Activated T-helper 1 cell treated with anti-CD3 and anti-CD28 coated beads, Interleukin-12 subunit alpha, Interleukin-12 subunit beta, Interleukin-2, Interleukin-4 antibody, amounts not matched to agents 30 ng/mL and 10 ng/mL and 1 ng/mL, durations not matched to agents 14 hours and 24 hours and 36 hours (primary cell): ENCODE measurements around the gene SHANK3. TPM values are rescaled to one million over a fixed set of nuclear protein-coding genes. Genes with fewer than 3 reads are reported as not detected.

Source experiments
- DNase-seq: peaks from one replicate; pipeline ENCODE4 v3.0.0; 2021; ENCODE audit warnings: low spot score
- H3K27ac Mint-ChIP-seq: one replicate; pipeline ENCODE4 v1.8.0; 2021; ENCODE audit warnings: mild to moderate bottlenecking, mixed read lengths
- H3K27me3 Mint-ChIP-seq: one replicate; pipeline ENCODE4 v1.8.0; 2022; ENCODE audit warnings: mild to moderate bottlenecking, moderate library complexity, mixed read lengths; ENCODE audit not compliant: insufficient read depth
- H3K36me3 Mint-ChIP-seq: one replicate; pipeline ENCODE4 v1.8.0; 2021; ENCODE audit warnings: low read depth, mixed read lengths
- H3K4me1 Mint-ChIP-seq: one replicate; pipeline ENCODE4 v1.8.0; 2021; ENCODE audit warnings: low read depth, mixed read lengths
- H3K4me3 Mint-ChIP-seq: one replicate; pipeline ENCODE4 v1.8.0; 2021; ENCODE audit warnings: mild to moderate bottlenecking, moderate library complexity, mixed read lengths
- H3K9me3 Mint-ChIP-seq: one replicate; pipeline ENCODE4 v1.8.0; 2021; ENCODE audit warnings: mixed read lengths
- intact Hi-C: fragments of 100-400 bp; cut with micrococcal nuclease; formaldehyde crosslinking; loops from one replicate; pipeline ENCODE4 v1.15.1; 2024
- total RNA-seq: library from RNA; stranded (reverse); gene quantifications from 2 replicates; pipeline ENCODE4 v1.2.3, GENCODE V29; 2022

Gene SHANK3
- total RNA-seq, 1 donor from 2014 or later = 0.10 TPM

- no peak for DNase-seq
- H3K9me3 Mint-ChIP-seq = no peaks in the 10 kb centered on the region
- intact Hi-C loops = no loop called here
- no peaks in the 10 kb centered on the region for H3K4me1 Mint-ChIP-seq
- no peak overlapping the region for H3K27ac Mint-ChIP-seq
- no peaks in the 10 kb centered on the region for H3K36me3 Mint-ChIP-seq
- no peaks in the 10 kb centered on the region for H3K27me3 Mint-ChIP-seq
- H3K4me3 Mint-ChIP-seq = no peak overlapping the region
These were observed 47.2 kb downstream of the SHANK3 start for GRCh38 chr22:50719814-50720300.

- intact Hi-C loops = no loop called here
- DNase-seq = no peak
- Mint-ChIP-seq H3K36me3 (no peaks in the 10 kb centered on the region), H3K9me3 (no peaks in the 10 kb centered on the region), H3K27ac (no peak overlapping the region), H3K4me1 (no peaks in the 10 kb centered on the region), H3K4me3 (no peak overlapping the region), H3K27me3 (no peaks in the 10 kb centered on the region)
These were observed 48.0 kb downstream of the SHANK3 start for GRCh38 chr22:50720301-50721256.

GRCh38 chr22:50721257-50721844 lies 48.7 kb downstream of the SHANK3 start:
- Mint-ChIP-seq H3K4me1 (no peaks in the 10 kb centered on the region), H3K9me3 (no peaks in the 10 kb centered on the region), H3K27me3 (no peaks in the 10 kb centered on the region), H3K4me3 (no peak overlapping the region), H3K27ac (no peak overlapping the region), H3K36me3 (no peaks in the 10 kb centered on the region)
- DNase-seq = no peak
- intact Hi-C loops = no loop called here

GRCh38 chr22:50722048-50722701 lies 49.6 kb downstream of the SHANK3 start:
- no peaks in the 10 kb centered on the region for H3K4me1 Mint-ChIP-seq
- H3K36me3 Mint-ChIP-seq = no peaks in the 10 kb centered on the region
- no peak overlapping the region for H3K4me3 Mint-ChIP-seq
- H3K27ac Mint-ChIP-seq = no peak overlapping the region
- H3K27me3 Mint-ChIP-seq = no peaks in the 10 kb centered on the region
- intact Hi-C loops = no loop called here
- no peak for DNase-seq
- H3K9me3 Mint-ChIP-seq = no peaks in the 10 kb centered on the region

Other genes starting within 250 kb of the SHANK3 start
- gene SBF1, start 197.8 kb upstream of the SHANK3 start, total RNA-seq = 113 and 116 TPM in 2 replicates
- gene ADM2, start 191.3 kb upstream of the SHANK3 start, total RNA-seq = 4.2 and 4.9 TPM in 2 replicates
- gene MIOX, start 186.0 kb upstream of the SHANK3 start, total RNA-seq = 0.29 TPM in 1 of 2 replicates, not detected in the other
- gene LMF2, start 165.1 kb upstream of the SHANK3 start, total RNA-seq = 79.5 and 81.2 TPM in 2 replicates
- gene NCAPH2, start 164.6 kb upstream of the SHANK3 start, total RNA-seq = 133 and 134 TPM in 2 replicates
- 8.7 and 14.8 TPM in 2 replicates for gene SCO2, start 147.2 kb upstream of the SHANK3 start, total RNA-seq
- gene TYMP, start 142.8 kb upstream of the SHANK3 start, total RNA-seq = 57.2 and 59.9 TPM in 2 replicates
- 5.5 TPM in 2 replicates for gene KLHDC7B, start 126.9 kb upstream of the SHANK3 start, total RNA-seq
- 0.83 TPM in 1 of 2 replicates, not detected in the other for gene SYCE3, start 109.9 kb upstream of the SHANK3 start, total RNA-seq
- gene CPT1B, start 94.4 kb upstream of the SHANK3 start, total RNA-seq = 65.6 and 68.2 TPM in 2 replicates
- 81.0 and 88.7 TPM in 2 replicates for gene CHKB, start 90.0 kb upstream of the SHANK3 start, total RNA-seq
- gene MAPK8IP2, start 72.0 kb upstream of the SHANK3 start, total RNA-seq = 0.08 and 0.17 TPM in 2 replicates
- 26.2 and 27.3 TPM in 2 replicates for gene ARSA, start 44.7 kb upstream of the SHANK3 start, total RNA-seq
- gene ACR, start 65.4 kb downstream of the SHANK3 start, total RNA-seq = not detected in 2 replicates
- gene RABL2B, start 110.8 kb downstream of the SHANK3 start, total RNA-seq = 30.7 and 41.3 TPM in 2 replicates